GDM1 (cell line): ENCODE measurements around the gene PLA2G1B.
"Not testable (repeated sequence)": the region's sequence is repeated elsewhere in the genome, so short reads cannot be mapped to it uniquely, and the experiment has no call there.

Source experiments
- DNase-seq: peaks from one replicate; lab custom pipeline; 2025; lab: John Stamatoyannopoulos, UW

Gene PLA2G1B

DNA sequence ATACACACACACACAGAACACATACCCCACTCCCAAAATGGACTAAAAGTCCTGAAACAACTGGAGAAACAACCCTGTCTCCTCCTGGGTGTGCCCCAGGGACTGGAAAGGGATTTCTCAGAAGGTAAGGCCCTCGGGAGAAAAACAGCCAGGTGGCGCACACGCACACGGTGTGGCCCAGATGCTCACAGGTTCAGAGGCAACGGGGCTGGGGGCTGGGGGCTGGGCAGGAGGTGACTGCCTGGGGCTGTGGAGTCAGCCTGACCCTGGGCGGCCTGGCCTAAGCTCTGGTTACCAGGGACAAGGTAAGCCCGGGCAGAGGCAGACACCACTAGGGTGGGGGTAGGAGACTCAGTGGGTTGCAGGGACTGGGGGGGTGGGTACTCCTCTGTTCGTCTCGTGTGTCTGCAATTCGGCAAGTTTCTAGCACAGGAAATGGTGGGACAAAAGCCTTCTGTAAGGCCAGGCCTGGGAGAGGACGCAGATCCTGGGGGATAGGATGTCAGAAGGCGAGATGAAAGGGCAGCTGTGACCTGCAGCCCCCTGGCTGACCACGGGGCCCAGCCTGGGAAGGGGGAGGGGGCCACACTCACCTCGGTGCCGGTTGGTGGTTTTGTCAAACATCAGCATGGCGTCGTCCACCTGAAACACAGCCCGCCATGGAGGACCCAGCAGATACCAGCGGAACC is 31.0 kb upstream of the PLA2G1B start:
- no peak for DNase-seq

DNA sequence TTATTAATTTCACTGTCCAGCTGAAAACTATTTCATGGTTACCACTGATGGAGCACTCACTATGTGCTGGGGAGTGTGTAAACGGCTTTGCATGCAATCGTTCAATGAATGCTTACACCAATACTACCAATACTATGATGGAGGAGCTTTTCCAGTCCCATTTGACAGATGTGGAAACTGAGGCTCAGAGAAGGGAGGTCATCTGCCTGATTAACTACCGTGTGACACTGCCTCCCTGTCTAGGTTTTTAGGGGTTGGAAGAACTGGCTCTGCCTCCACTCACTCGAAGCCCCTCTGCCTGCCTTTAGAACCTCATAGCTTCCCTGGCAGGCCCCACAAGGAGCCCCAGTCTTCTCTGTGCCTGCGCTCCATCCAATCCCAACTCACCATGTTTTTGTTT is 29.5 kb upstream of the PLA2G1B start:
- no peak for DNase-seq

DNA sequence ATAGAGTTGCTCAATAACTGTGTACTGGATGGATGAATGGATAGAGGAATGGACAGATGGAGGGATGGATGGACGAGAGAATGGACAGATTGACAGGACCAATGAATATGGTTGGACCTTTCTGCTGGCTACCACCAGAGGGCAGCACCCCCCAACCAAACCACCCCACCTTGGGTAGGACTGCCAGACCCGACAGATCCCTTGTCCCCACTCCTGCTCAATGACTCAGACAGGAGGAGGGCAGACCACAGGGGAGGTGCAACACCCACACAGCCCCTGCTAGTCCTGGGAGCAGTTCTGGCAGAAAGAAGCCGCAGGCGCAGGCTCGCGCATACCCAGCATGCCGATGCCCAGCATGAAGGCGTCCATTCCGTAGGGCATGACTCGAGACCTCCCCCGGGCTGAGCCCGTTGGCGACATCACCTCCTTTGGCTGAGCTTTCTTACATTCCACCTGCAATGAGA is 29.0 kb upstream of the PLA2G1B start:
- DNase-seq = peak; percentile 78

DNA sequence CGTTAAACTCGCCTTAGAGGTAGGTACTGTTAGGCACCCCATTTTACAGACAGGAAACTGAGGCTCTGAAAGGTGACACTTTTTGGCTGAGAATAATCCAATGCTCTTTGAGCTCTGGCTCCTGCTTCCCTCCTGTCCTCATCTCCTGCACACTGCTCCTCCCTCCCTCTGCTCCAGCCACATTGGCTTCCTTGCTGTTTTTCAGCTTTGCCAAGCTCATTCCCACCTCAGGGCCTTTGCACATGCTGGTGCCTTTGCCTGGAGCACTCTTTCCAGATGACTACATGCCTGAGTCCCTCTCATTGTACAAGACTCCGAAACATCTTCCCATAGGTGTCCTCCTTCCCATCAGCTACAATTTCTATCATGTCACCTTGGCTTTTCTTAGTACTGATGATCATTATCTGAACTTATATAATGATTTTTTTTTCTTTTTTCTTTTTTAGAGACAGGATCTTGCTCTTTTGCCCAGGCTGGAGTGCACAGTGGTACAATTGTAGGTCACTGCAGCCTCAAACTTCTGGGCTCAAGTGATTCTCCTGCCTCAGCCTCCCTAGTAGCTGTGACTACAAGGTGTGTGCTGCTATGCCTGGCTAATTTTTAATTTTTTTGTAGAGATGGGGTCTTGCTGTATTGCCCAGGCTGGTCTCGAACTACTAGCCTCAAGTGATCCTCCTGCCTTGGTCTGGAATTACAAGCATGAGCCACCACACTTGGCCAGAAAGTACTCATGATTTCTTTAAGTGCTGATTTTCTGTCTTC is 26.2 kb upstream of the PLA2G1B start:
- DNase-seq = no peak

DNA sequence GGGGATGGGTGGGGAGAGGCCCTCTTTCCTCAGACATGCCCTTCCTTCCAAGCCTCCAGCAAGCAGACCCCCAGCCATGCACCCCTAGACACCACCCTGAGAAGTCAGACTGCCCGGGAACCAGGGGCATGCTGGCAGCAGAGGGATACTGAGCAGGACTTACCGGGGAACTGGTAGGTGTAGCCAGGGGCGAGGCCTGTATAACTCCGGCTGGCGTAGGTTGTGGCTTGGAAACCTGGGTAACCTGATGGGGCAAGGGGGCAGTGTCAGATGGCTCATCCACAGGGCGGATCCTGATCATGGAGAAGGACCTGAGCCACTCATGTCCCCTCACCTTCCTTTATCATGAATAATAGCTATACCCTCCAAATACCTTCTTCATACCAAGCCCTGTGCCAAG is 25.6 kb upstream of the PLA2G1B start:
- no peak for DNase-seq

DNA sequence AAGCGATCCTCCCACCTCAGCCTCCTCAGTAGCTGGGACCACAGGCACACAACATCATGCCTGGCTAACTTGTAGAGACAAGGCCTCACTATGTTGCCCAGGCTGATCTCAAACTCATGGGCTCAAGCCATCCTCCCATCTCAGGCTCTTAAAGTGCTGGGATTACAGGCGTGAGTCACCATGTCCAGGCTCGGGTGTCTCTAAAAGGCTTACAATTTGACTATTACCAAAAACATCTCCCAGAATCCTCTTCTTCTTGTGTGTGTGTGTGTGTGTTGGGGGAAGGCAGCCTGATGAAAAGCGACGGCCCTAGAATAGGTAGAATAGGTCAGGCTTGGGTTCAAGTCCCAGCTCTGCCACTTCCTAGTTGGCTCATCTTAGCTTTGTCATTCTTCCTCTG is 24.5 kb upstream of the PLA2G1B start:
- no peak for DNase-seq

DNA sequence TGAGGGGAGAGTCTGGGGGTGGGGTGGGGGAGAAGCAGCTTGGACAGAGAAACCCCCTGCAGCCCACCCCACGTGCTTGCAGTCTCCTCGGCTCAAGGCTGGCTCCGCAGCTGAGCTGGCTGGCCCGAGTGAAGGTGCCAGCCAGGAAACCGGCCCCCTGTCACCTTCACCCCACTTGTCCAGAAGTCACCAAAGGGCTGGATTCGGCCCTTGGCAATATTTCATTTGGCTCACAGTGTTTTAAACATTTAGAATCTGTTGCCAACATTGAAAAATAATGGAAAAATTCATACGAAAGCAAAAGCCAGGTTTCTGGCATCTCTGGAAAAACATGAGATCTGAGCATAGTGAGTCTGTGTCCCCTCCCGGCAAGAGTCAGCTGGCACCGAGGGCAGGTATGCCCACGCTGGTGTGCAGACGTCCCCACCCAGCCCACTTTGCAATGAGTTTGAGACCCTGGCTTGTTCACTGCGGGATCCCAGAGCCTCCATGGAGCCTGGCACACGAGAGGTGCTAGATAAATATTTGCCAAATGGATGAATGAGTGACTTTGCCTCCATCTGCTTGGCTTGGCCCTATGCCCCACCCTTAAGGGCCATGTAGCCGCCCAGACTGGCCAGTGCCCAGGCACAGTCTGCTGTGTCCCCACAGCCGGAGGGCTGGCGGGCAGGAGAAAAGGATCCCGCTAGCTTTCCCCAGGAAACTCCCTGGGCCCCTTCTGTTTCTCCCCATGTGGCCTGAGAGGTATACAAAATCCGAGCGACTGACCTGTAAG is 23.2 kb upstream of the PLA2G1B start:
- DNase-seq = no peak

DNA sequence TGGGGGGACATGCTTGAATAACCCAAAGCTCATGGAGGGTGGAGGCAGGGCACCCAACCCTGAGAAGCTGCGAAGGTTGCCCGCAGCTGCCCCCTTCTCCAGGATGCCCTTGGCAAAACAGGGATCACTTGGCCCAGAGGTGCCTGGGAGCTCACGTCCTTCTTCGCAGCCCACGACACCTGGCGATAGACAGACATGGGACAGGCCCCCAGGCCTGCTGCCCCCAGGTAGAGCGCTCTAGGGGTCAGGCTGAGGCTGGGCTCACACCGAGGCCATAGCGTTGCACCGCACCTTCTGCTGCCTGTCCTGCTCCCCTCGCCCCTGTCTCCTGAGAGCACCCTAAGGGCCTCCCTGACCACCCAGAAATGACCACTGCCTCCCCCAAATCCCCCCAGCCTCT is 20.2 kb upstream of the PLA2G1B start:
- no peak for DNase-seq

DNA sequence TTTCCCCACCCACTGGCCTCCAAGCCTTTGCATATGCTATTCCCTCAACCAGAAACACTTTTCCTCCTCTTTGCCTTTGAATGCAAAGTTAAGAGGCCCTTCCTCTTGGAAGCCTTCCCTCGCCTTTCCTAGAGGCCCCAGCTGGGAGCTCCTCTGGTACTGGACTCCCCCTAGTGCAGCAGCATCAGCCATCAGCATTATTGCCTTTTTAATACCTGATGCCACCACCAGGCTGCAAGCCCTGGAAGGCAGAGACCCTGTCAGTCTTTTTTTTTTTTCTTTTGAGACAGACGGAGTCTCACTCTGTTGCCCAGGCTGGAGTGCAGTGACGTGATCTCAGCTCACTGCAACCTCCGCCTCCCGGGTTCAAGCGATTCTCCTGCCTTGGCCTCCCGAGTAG is 19.1 kb upstream of the PLA2G1B start:
- no peak for DNase-seq

DNA sequence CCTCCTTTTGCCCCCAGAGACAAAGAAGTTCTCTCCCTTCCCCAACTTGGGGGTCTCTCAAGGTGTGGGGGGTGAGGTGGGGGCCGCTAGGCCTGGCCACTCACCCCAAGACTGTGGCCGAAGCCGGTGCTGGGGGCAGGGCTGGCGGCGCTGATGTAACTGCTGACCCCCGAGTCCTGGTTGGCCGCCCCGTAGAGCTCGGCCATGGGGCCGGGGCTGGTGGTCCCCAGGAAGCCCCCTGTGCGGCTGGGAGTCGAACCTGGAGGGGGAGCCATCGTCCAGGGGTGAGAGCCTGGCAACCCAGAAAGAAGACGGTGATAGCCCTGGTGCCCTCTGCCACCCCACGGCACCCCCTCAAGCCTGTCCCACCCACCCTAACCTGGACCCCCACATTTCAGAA is 18.5 kb upstream of the PLA2G1B start:
- DNase-seq = no peak

DNA sequence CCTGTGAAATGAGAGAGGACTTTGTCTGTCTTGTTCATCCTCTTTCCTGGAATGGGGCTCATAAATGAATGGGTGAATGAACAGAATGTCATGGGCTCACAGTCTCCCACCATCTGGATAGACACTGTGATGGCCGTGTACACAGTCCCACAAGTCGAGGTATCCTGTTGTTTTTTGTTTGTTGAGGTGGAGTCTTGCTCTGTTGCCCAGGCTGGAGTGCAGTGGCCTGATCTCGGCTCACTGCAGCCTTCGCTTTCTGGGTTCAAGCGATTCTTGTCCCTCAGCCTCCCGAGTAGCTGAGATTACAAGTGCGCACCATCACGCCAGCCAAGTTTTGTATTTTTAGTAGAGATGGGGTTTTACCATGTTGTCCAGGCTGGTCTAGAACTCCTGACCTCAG is 16.1 kb upstream of the PLA2G1B start:
- no peak for DNase-seq

DNA sequence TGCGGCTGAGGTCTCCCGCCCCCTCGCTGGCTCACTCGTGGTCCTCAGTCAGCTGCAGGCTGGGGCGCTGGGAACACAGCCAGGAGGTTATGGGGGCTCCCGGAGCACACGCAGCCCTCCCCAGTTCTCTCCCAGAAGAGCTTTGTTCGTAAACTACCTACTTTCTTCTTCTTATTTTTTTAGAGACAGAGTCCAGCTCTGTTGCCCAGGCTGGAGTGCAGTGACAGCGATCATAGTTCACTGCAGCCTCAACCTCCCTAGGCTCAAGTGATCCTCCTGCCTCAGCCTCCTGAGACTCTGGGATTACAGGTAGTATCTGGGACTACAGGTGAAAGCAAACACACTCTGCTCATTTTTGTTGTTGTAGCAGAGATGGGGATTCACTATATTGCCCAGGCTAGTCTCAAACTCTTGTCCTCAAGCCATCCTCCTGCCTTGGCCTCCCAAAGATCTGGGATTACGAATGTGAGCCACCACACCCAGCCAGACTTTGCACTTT is 15.5 kb upstream of the PLA2G1B start:
- no peak for DNase-seq

DNA sequence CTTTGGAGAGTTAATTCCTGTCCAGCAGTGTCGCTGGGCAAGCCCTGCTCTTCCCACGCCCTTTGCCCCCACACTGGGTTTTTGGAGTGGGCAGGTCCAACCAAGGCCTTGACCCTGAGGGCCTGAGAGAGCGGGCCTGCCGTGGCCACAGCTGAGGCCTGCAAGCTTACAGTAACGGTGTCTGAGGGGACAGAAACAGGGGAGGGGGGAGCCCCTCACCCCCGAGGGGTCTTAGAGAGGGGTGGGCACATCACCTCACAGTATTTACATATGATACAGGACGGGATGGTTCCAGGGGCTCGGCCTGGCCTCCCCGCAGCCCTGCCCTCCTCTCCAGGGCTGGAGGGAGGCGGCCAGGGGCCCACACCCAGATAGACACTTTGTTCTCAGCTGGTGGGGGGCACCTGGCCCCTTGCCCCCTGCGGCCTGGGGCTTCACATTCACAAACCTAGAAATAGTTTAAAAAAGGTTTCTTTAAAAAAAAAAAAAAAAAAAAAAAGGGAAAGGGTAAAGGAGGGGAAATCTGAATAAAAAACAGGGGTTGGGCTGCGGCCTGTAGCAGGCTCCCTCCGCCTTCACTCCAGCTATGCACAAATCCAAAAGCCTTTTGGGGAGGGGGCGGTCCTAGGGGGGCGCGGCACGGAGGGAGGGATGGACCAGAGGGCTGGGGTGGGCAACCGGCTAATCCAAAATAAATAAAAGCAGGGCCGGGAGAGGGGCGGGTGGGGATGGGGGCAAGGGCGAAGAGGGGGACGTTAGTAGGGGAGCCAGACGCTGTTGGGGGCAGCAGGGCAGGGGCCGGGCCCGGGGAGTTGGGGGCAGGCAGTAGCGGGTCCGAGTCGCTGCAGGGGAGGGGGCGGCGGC is 14.8 kb upstream of the PLA2G1B start:
- no peak for DNase-seq

DNA sequence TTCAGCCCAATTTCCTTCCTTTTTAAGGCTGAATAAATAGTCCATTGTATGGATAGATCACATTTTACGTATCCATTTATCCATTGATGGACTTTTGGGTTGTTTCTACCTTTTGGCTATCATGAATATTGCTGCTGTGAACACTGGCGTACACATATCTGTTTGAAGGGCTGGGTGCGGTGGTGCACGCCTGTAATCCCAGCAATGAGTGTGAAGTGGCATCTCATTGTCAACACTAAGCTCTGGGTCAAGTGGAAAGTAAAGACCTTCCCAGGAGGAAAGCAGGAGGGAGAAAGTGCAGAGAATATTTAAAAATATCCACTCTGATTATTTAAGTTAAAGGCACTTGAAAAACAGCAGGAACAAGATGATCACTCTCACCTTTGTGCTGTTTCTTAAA is 11.7 kb upstream of the PLA2G1B start:
- no peak for DNase-seq

DNA sequence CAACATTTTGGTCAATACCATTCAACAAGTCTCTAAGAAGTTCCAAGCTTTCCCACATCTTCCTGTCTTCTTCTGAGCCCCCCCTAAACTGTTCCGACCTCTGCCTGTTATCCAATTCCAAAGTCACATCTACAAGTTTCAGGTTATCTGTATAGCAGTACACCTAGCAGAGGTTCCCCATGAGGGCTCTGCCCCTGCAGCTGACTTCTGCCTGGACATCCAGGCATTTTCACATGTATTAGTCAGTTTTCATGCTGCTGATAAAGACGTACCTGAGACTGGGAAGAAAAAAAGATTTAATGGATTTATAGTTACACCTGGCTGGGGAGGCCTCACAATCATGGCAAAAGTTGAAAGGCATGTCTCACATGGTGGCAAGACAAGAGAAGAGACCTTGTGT is 10.2 kb upstream of the PLA2G1B start:
- no peak for DNase-seq

DNA sequence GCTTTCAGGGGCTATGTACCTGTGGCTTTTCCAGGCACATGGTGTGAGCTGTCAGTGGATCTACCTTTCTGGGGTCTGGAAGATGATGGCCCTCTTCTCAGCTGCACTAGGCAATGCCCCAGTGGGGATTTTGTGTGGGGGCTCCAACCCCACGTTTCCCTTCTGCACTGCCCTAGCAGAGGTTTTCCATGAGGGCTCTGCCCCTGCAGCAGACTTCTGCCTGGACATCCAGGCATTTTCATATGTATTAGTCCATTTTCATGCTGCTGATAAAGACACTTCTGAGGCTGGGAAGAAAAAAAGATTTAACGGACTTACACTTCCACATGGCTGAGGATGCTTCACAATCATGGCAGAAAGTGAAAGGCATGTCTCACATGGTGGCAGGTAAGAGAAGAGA is 8.8 kb upstream of the PLA2G1B start:
- not testable (repeated sequence) for DNase-seq

DNA sequence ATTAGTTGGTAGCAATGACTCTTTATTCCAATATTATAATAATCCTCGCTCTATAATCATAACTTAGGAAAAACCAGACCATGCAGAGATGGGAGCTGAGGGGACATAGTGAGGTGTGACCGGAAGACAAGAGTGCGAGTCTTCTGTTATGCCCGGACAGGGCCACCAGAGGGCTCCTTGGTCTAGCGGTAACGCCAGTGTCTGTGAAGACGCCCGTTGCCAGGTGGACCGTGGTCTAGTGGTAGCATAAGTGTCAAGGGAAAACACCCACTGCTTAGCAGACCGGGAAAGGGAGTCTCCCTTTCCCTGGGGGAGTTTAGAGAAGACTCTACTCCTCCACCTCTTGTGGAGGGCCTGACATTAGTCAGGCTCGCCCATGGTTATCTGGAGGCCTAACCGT is 7.9 kb upstream of the PLA2G1B start:
- not testable (repeated sequence) for DNase-seq

DNA sequence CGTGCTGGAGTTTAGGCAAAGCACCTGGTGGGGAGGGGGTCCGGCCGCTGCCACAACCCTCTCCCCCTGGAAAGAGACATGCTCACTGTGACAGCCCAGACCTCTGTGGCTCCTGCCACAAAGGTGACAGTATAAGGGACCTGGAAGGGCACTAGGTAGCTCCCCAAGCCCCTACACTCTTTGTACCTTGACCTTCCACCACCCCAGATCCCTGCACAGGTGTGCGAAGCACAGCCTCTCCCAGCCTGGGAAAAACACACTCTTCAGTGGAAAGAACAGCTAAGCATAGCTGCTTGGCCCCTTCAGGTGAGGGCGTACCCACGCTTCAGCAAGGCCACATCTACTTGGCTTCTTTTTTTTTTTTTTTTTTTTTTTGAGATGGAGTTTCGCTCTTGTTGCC is 4.9 kb upstream of the PLA2G1B start:
- DNase-seq = no peak

DNA sequence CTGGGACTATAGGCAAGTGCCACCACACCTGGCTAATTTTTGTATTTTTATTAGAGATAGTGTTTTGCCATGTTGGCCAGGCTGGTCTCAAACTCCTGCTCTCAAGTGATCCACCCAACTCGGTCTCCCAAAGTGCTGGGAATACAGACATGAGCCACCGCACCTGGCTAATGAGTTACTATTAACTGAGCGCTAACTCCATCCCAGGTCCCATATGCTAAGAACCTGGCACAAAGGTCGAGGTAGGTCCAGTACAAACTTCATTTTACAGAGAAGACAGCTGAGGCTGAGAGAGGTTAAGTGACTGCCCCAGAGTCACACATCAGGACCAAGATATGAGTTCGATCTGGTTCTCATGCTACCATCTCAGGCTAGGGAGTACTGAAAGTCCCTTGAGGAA is 4.5 kb upstream of the PLA2G1B start:
- DNase-seq = no peak

DNA sequence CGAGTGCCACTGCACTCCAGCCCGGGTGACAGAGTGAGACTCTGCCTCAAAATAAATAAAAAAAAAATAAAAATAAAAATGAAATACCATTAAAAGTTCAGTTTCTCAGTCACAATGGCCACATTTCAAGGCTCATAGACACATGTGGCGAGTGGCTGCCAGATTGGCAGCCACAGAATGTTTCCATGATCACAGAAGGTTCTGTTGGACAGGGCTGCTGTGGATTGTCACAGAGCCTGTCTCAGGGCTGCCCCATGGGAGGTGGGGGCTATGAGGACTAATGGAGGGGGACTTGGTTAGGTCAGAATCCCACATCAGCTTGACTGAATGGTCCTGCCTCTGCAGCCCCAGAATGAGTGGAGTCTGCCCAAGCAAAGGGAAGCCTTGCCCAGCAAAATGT is 3.8 kb upstream of the PLA2G1B start:
- DNase-seq = no peak

DNA sequence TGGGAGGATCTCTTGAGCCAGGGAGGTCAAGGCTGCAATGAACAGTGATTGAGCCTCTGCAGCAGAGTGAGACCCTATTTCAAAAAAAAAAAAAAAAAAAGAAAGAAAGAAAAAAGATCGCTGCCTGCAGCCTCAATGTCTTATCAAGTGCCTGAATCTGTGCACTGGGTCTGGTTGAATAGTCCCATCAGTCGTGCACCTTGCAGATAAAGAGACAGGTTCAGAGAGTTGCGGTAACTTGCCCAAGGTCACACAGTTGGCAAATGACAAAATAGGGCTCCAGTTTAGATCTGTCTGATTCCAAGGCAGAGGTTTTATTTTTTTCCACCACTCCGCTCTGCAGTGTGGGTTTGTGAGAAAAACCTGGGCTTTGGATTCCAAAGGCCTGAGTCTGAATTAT is 649 bp upstream of the PLA2G1B start:
- DNase-seq = no peak
